ENCODE data around the gene KRT32.
"Not testable (repeated sequence)": the region's sequence is repeated elsewhere in the genome, so short reads cannot be mapped to it uniquely, and the experiment has no call there.

Gene KRT32

GRCh38 chr17:41433586-41433985 is 33.6 kb downstream of the KRT32 start:
- no peaks in the 10 kb centered on the region for H3K4me1 ChIP-seq (ENCODE audit: control insufficient read depth, insufficient read depth, low read length)
- H3K9ac ChIP-seq (ENCODE audit: low read length) = no peak overlapping the region
- H3K36me3 ChIP-seq (ENCODE audit: control insufficient read depth, insufficient read depth, low read length) = no peaks in the 10 kb centered on the region
- no peak overlapping the region for H3K27ac ChIP-seq (ENCODE audit: low read depth, low read length)
- H3K4me3 ChIP-seq (ENCODE audit: low read length) = no peak overlapping the region
- no peaks in the 10 kb centered on the region for H3K27me3 ChIP-seq (ENCODE audit: control insufficient read depth, insufficient read depth, low read length)

DNA sequence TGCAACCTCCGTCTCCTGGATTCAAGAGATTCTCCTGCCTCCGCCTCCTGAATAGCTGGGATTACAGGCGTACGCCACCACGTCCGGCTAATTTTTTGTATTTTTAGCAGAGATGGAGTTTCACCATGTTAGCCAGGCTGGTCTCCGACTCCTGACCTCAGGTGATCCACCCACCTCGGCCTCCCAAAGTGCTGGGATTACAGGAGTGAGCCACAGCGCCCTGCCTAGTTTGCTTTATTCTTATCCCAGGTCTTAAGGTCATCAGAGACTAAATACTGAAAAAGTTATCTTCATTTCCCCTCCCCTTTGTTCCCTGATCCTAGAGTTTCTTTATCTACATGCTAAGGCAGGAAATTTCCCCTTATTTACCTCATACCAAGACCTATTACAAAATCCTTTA is 36.8 kb downstream of the KRT32 start:
- H3K9ac ChIP-seq (ENCODE audit: low read length); H3K36me3 ChIP-seq (ENCODE audit: control insufficient read depth, insufficient read depth, low read length); H3K4me3 ChIP-seq (ENCODE audit: low read length); H3K4me1 ChIP-seq (ENCODE audit: control insufficient read depth, insufficient read depth, low read length); H3K27me3 ChIP-seq (ENCODE audit: control insufficient read depth, insufficient read depth, low read length); H3K27ac ChIP-seq (ENCODE audit: low read depth, low read length): not testable (repeated sequence)

GRCh38 chr17:41429667-41430066 is 37.5 kb downstream of the KRT32 start:
- Histone ChIP-seq H3K9ac (ENCODE audit: low read length) (no peak overlapping the region), H3K4me3 (ENCODE audit: low read length) (no peak overlapping the region), H3K27me3 (ENCODE audit: control insufficient read depth, insufficient read depth, low read length) (no peaks in the 10 kb centered on the region), H3K4me1 (ENCODE audit: control insufficient read depth, insufficient read depth, low read length) (no peaks in the 10 kb centered on the region), H3K36me3 (ENCODE audit: control insufficient read depth, insufficient read depth, low read length) (no peaks in the 10 kb centered on the region), H3K27ac (ENCODE audit: low read depth, low read length) (no peak overlapping the region)

DNA sequence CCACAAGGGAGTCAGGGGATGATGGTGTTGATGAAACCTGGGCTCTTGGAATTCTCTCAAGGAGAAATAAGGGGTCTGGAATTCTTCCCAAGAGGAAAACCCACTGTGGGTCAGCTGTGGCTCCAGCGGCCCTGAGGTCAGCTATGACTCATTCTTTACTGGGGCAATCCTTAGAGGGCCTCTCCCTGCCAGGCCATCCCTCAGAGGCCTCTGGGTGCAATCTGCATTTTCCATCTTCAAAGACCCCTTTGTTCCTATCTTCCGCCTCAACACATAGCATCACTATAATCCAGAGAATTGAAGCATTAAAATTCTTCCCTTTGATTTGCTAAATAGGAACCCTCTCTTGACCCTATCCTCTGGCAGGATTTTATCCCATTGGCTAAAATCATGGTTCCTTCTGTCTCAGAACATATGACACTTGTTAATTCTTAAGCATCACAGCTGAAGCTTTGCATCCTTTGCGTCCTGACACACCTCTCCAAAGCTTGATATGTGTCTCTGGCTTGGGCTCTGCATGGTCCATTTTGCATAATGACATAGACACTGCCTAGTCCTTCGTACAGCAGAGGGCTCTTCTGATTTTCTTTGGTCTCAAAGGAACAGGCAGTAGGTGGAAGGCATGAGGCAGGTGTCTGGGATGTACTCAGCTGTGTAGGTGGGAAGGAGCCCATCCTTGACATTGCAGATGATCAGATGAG is 38.4 kb downstream of the KRT32 start:
- no peak overlapping the region for H3K4me3 ChIP-seq (ENCODE audit: low read length)
- peaks cover 4% of the 10 kb centered on the region for H3K27me3 ChIP-seq (ENCODE audit: control insufficient read depth, insufficient read depth, low read length)
- no peaks in the 10 kb centered on the region for H3K36me3 ChIP-seq (ENCODE audit: control insufficient read depth, insufficient read depth, low read length)
- no peaks in the 10 kb centered on the region for H3K4me1 ChIP-seq (ENCODE audit: control insufficient read depth, insufficient read depth, low read length)
- no peak overlapping the region for H3K9ac ChIP-seq (ENCODE audit: low read length)
- H3K27ac ChIP-seq (ENCODE audit: low read depth, low read length) = no peak overlapping the region

- peaks cover 4% of the 10 kb centered on the region for H3K27me3 ChIP-seq (ENCODE audit: control insufficient read depth, insufficient read depth, low read length)
- peaks cover 8% of the 10 kb centered on the region for H3K4me1 ChIP-seq (ENCODE audit: control insufficient read depth, insufficient read depth, low read length)
- H3K27ac ChIP-seq (ENCODE audit: low read depth, low read length) = no peak within 1 kb of the TSS
- H3K36me3 ChIP-seq (ENCODE audit: control insufficient read depth, insufficient read depth, low read length) = no peaks in the 10 kb centered on the region
- H3K9ac ChIP-seq (ENCODE audit: low read length) = no peak within 1 kb of the TSS
- H3K4me3 ChIP-seq (ENCODE audit: low read length) = no peak within 1 kb of the TSS
Measured at GRCh38 chr17:41424111-41424635, 43.0 kb downstream of the KRT32 start, which contains the start of gene KRT37. KRT37 (minus strand) TSS chr17:41424585; CDS start chr17:41424523, 62 bp downstream.

- not testable (repeated sequence) for H3K27ac ChIP-seq (ENCODE audit: low read depth, low read length); H3K4me1 ChIP-seq (ENCODE audit: control insufficient read depth, insufficient read depth, low read length); H3K9ac ChIP-seq (ENCODE audit: low read length); H3K4me3 ChIP-seq (ENCODE audit: low read length); H3K27me3 ChIP-seq (ENCODE audit: control insufficient read depth, insufficient read depth, low read length); H3K36me3 ChIP-seq (ENCODE audit: control insufficient read depth, insufficient read depth, low read length)
Measured at GRCh38 chr17:41422586-41422985, 44.6 kb downstream of the KRT32 start.

GRCh38 chr17:41421617-41422016 is 45.6 kb downstream of the KRT32 start:
- peaks cover 8% of the 10 kb centered on the region for H3K4me1 ChIP-seq (ENCODE audit: control insufficient read depth, insufficient read depth, low read length)
- H3K36me3 ChIP-seq (ENCODE audit: control insufficient read depth, insufficient read depth, low read length) = no peaks in the 10 kb centered on the region
- no peak overlapping the region for H3K27ac ChIP-seq (ENCODE audit: low read depth, low read length)
- H3K4me3 ChIP-seq (ENCODE audit: low read length) = no peak overlapping the region
- peaks cover 4% of the 10 kb centered on the region for H3K27me3 ChIP-seq (ENCODE audit: control insufficient read depth, insufficient read depth, low read length)
- H3K9ac ChIP-seq (ENCODE audit: low read length) = no peak overlapping the region

DNA sequence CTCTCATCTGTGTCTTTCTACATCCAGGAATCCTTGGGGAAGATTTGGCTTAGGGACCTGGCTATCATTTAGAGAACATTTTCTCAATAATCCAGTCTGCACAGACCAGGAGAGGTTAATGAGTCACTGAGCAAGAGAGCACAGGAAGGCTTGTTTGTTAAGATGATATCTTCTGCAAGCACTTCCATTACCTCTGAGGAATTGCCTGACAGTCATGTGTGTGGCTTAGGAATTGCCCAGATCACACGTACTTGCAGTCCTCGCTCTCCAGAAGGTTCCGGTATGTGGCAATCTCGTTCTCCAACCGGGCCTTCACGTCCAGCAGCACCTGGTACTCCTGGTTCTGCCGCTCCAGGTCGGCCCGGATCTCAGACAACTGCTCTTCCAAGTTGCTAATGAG is 46.1 kb downstream of the KRT32 start:
- no peak overlapping the region for H3K27ac ChIP-seq (ENCODE audit: low read depth, low read length)
- H3K4me1 ChIP-seq (ENCODE audit: control insufficient read depth, insufficient read depth, low read length) = peaks cover 8% of the 10 kb centered on the region

GRCh38 chr17:41420134-41420533 is 47.1 kb downstream of the KRT32 start:
- peaks cover 4% of the 10 kb centered on the region for H3K27me3 ChIP-seq (ENCODE audit: control insufficient read depth, insufficient read depth, low read length)
- no peak overlapping the region for H3K27ac ChIP-seq (ENCODE audit: low read depth, low read length)
- H3K4me3 ChIP-seq (ENCODE audit: low read length) = no peak overlapping the region
- no peaks in the 10 kb centered on the region for H3K36me3 ChIP-seq (ENCODE audit: control insufficient read depth, insufficient read depth, low read length)
- H3K9ac ChIP-seq (ENCODE audit: low read length) = no peak overlapping the region
- peaks cover 8% of the 10 kb centered on the region for H3K4me1 ChIP-seq (ENCODE audit: control insufficient read depth, insufficient read depth, low read length)

More for the DNA sequence above, 46.1 kb downstream of the KRT32 start:
- Histone ChIP-seq H3K9ac (ENCODE audit: low read length) (no peak overlapping the region), H3K4me3 (ENCODE audit: low read length) (no peak overlapping the region), H3K36me3 (ENCODE audit: control insufficient read depth, insufficient read depth, low read length) (no peaks in the 10 kb centered on the region), H3K27me3 (ENCODE audit: control insufficient read depth, insufficient read depth, low read length) (peaks cover 4% of the 10 kb centered on the region)

GRCh38 chr17:41419716-41420115 is 47.5 kb downstream of the KRT32 start:
- Histone ChIP-seq H3K4me1 (ENCODE audit: control insufficient read depth, insufficient read depth, low read length) (peaks cover 8% of the 10 kb centered on the region), H3K36me3 (ENCODE audit: control insufficient read depth, insufficient read depth, low read length) (no peaks in the 10 kb centered on the region), H3K4me3 (ENCODE audit: low read length) (no peak overlapping the region), H3K27ac (ENCODE audit: low read depth, low read length) (no peak overlapping the region), H3K9ac (ENCODE audit: low read length) (no peak overlapping the region), H3K27me3 (ENCODE audit: control insufficient read depth, insufficient read depth, low read length) (peaks cover 4% of the 10 kb centered on the region)

DNA sequence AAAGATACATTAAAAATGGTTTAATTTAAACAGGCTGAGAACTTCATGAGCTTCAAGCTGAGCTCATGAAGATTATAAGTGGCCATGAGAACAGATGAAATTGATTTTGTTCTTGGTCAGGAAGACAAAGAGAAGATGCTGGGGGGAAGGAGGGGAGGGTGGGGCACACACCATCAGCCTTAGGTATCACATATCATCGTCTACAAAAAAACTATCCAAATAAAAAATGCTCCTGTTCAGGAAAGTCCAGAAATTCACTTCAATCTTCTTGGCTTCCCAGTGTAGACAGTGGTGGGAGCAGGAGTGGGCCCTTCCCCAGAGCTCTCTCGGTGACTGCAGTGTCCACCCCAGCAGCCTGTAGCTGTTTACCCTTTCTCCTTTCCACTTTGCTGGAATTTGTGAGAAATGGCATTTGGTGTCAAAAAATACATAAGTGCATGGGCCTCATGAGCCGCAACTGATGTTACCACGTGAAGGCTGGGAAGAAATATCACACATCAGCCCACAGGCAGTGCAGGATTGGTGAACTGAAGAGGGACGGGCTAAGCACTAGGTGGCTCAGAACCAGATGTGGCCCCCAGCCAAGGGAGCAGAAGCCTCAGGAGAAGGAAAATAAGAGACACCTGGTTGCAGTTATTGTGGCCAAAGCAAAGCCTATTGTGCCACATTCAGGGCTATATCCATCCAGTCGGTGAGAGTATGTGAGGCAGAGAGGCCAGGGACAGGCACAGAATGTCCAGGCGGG is 48.9 kb downstream of the KRT32 start:
- no peak overlapping the region for H3K9ac ChIP-seq (ENCODE audit: low read length)
- H3K36me3 ChIP-seq (ENCODE audit: control insufficient read depth, insufficient read depth, low read length) = no peaks in the 10 kb centered on the region
- peaks cover 8% of the 10 kb centered on the region for H3K4me1 ChIP-seq (ENCODE audit: control insufficient read depth, insufficient read depth, low read length)

DNA sequence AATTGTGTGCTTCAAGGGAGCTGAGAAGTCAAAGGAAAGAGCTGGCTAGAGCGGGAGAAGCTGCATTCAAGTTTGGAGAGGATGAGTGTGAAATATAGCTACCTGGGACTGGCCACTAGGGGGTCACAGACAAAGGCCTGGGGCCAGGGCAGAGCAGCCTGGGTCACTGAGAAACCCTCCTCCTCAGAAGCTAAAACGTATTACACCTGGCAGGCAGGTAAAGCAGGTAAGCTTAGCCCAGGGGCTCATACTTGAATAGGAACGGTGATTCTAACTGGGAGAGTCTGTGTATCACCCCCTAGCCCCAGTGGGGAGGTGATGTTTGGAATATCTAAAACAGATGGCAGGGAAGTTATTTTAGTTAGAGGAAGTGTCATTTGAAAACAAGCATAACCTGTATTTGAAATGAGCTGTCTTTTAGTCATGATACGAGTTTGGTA is 49.6 kb downstream of the KRT32 start:
- Histone ChIP-seq H3K4me1 (ENCODE audit: control insufficient read depth, insufficient read depth, low read length) (peaks cover 8% of the 10 kb centered on the region), H3K36me3 (ENCODE audit: control insufficient read depth, insufficient read depth, low read length) (no peaks in the 10 kb centered on the region), H3K9ac (ENCODE audit: low read length) (no peak overlapping the region), H3K4me3 (ENCODE audit: low read length) (no peak overlapping the region), H3K27me3 (ENCODE audit: control insufficient read depth, insufficient read depth, low read length) (no peaks in the 10 kb centered on the region), H3K27ac (ENCODE audit: low read depth, low read length) (no peak overlapping the region)

More for the DNA sequence above, 48.9 kb downstream of the KRT32 start:
- H3K27ac ChIP-seq (ENCODE audit: low read depth, low read length) = no peak overlapping the region
- no peaks in the 10 kb centered on the region for H3K27me3 ChIP-seq (ENCODE audit: control insufficient read depth, insufficient read depth, low read length)
- no peak overlapping the region for H3K4me3 ChIP-seq (ENCODE audit: low read length)

All from rectal smooth muscle tissue (tissue), 1 donor.